OCI-M1 (cell line): ENCODE results near the gene LGMN.

Experiments
- DNase-seq: peaks from one replicate; lab custom pipeline; 2025; lab: John Stamatoyannopoulos, UW

The LGMN gene

GRCh38 chr14:92726135-92726932, 22.1 kb downstream of the LGMN start:
- DNase-seq, result peak; percentile 37

GRCh38 chr14:92724516-92725340, 23.7 kb downstream of the LGMN start:
- peak; percentile 42 for DNase-seq

- no peak for DNase-seq
Observed at GRCh38 chr14:92719890-92720323, 28.5 kb downstream of the LGMN start.

- DNase-seq, result no peak
Observed at GRCh38 chr14:92719421-92719820, 29.0 kb downstream of the LGMN start.

- no peak for DNase-seq
Observed at GRCh38 chr14:92718664-92719063, 29.8 kb downstream of the LGMN start.

GRCh38 chr14:92717571-92718042, 30.8 kb downstream of the LGMN start:
- peak; percentile 1 for DNase-seq

GRCh38 chr14:92716131-92716530, 32.3 kb downstream of the LGMN start:
- DNase-seq, result no peak

GRCh38 chr14:92714739-92715307, 33.6 kb downstream of the LGMN start:
- DNase-seq, result peak; percentile 74

- DNase-seq, result no peak
Observed at GRCh38 chr14:92712654-92713051, 35.8 kb downstream of the LGMN start.

GRCh38 chr14:92711976-92712653, 36.3 kb downstream of the LGMN start:
- DNase-seq, result no peak

- no peak for DNase-seq
Observed at GRCh38 chr14:92710001-92710341, 38.5 kb downstream of the LGMN start.

- DNase-seq, result no peak
Observed at GRCh38 chr14:92709340-92710000, 39.0 kb downstream of the LGMN start.

- DNase-seq, result no peak
Observed at GRCh38 chr14:92706386-92706785, 42.0 kb downstream of the LGMN start.

- DNase-seq, result no peak
Observed at GRCh38 chr14:92704821-92705220, 43.6 kb downstream of the LGMN start.

GRCh38 chr14:92704036-92704804, 44.2 kb downstream of the LGMN start:
- no peak for DNase-seq

- no peak for DNase-seq
Observed at GRCh38 chr14:92703516-92703915, 44.9 kb downstream of the LGMN start.

- no peak for DNase-seq
Observed at GRCh38 chr14:92702441-92702918, 45.9 kb downstream of the LGMN start.

GRCh38 chr14:92701826-92702225, 46.6 kb downstream of the LGMN start:
- DNase-seq, result no peak

GRCh38 chr14:92698393-92698792, 50.0 kb downstream of the LGMN start:
- no peak for DNase-seq

GRCh38 chr14:92696366-92696765, 52.1 kb downstream of the LGMN start:
- DNase-seq, result peak; percentile 3

GRCh38 chr14:92695562-92695961, 52.9 kb downstream of the LGMN start:
- DNase-seq, result no peak
